ENCODE results near the gene ZBTB2. TPM values are rescaled to one million over a fixed set of nuclear protein-coding genes. Genes with fewer than 3 reads are reported as not detected.

Gene ZBTB2
- total RNA-seq, 4 donors from 2014 or later = 7.3 to 17.3 (median 11.0) TPM

DNA sequence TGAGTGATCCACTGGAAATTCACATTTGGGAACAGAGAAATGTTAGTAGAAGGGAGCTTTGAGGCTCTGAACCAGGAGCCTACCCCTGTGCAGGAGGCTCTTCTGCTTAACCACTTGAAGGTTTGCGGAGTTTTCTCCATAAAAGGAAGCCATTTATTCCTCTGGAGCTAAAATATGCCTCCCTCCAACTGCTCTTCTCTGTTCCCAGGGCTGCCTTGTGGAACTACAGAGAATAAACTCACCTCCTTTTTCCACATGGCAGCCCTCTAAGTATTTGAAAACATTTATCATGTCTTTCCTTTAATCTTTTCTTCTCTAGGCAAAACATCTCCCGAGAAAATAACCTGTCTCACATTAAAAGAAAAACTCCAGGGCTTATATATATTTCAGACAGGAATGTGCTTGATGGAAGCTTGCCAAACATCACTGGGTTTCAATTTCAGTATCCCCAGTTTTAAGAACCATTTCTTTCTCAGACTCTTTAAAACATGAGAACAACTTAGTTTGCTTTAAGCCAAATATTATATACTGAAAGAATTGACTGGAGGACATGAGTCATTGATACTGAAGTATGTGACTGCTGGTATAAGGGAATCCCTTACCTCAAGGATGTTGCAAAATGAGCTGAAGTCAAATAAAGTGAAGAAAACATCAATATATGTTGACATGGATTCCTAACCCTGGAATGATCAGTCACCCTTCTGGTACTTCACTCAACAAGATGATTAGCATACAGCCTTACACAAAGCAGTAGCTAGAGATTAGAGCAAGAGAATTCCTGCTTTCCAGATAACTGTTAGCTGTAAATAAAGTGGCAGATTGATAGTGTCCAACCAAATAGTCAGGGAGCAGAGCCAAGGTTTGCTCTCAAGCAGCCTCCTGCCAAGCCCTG, 74.0 kb downstream of the ZBTB2 start:
- TF ChIP-seq, protein P1, sequence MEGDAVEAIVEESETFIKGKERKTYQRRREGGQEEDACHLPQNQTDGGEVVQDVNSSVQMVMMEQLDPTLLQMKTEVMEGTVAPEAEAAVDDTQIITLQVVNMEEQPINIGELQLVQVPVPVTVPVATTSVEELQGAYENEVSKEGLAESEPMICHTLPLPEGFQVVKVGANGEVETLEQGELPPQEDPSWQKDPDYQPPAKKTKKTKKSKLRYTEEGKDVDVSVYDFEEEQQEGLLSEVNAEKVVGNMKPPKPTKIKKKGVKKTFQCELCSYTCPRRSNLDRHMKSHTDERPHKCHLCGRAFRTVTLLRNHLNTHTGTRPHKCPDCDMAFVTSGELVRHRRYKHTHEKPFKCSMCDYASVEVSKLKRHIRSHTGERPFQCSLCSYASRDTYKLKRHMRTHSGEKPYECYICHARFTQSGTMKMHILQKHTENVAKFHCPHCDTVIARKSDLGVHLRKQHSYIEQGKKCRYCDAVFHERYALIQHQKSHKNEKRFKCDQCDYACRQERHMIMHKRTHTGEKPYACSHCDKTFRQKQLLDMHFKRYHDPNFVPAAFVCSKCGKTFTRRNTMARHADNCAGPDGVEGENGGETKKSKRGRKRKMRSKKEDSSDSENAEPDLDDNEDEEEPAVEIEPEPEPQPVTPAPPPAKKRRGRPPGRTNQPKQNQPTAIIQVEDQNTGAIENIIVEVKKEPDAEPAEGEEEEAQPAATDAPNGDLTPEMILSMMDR (IDR thresholded peaks at IDR 0.05; ENCODE audit: low read depth) = no peak

Small RNA genes lying within 50 kb of the gene (small RNA-seq; reads per million reads assigned to genes)
- 0.49 reads per million for gene RF00019

Other genes with a start within 250 kb of the ZBTB2 start
- 100 to 1,000 TPM; 112 to 468 (median 340) TPM for gene AKAP12, start 151.6 kb downstream of the ZBTB2 start, total RNA-seq
- gene RMND1, start 60.6 kb upstream of the ZBTB2 start, total RNA-seq = 10 to 100 TPM; 25.8 to 32.6 (median 28.8) TPM
- gene CCDC170, start 102.5 kb upstream of the ZBTB2 start, total RNA-seq = 10 to 100 TPM in 2 of 4 donors, 1 to 10 TPM in 2; 7.0 to 16.6 (median 9.6) TPM

Data from subcutaneous adipose tissue (tissue), 4 donors.